ENCODE measurements around the gene UGT2B10. TPM values are rescaled to one million over a fixed set of nuclear protein-coding genes. Genes with fewer than 3 reads are reported as not detected.

UGT2B10 gene
- total and polyA plus RNA-seq, 2 of the 13 experiments (the other 11 are each of a cell fraction or from before 2014, with no cell fraction given): 107 to 148 TPM

DNA sequence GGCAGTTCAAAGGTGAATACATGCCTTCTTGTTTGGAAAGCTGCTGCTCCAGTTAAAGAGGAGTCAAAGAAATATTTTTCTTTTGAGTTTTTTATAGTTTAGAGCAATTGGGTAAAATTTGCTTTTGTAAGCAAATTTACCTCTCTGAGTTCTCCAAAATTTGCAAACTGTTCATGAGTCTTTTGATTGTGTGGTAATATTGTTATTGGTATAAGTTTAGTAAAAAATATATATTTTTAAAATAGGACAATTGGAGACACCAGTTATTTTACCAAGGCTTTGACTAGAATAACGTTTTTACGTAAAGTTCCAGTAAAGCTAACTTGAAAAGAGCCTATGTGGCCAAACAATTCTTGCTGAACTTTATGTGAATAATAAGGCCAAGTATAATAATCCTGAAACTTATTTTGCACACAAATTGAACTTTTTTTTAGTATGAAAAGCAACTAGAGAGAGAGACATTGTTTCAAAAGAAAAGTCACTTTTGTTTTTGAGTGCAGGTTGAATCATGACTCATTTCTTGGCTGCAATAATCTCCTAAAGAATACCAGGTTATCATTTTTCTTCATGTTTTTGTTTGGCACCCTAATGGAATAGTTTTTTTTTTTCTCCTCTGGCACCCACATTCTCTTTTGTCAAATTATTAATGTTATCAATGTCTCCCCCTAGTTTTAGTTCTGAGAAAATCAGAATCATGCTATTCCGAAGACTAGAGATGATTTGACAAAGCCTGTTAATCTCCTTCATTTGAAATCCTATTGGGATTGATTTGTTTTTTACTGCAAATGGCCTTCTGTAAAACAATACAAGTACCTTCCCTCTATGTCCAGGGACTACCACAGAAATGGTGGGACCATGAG lies 57.1 kb downstream of the UGT2B10 start (continued):
- TF ChIP-seq NR2F6 (IDR thresholded peaks at IDR 0.05) (0 out of 2 replicates have a peak, but pooled peaks have one; percentile 11), NR2F6 (CRISPR knock-in tag; IDR thresholded peaks at IDR 0.05) (no peak), PLRG1 (conservative IDR thresholded peaks at IDR 0.05) (no peak), MAFF (IDR thresholded peaks at IDR 0.05; ENCODE audit: low read depth, low read length) (peak; percentile 89), KLF16 (CRISPR knock-in tag; IDR thresholded peaks at IDR 0.05) (no peak)

- BruUV-seq (replicated peaks): no TSS peak
- CTCF ChIA-PET (ENCODE audit: low intra/inter-chr PET ratio, low total read pairs): no interaction called here
- Histone ChIP-seq H3K27me3 (ENCODE audit: control insufficient read depth in 1 of 2, insufficient read depth in 2 of 2, low read length in 2 of 2) (no peaks in the 10 kb centered on the region), H3K4me1 (ENCODE audit: insufficient read depth, low read length) (peaks cover 55% of the 10 kb centered on the region), H3K79me2 (ENCODE audit: insufficient read depth, low read length) (no peaks in the 10 kb centered on the region), H3K9ac (ENCODE audit: insufficient read depth, low read depth, low read length) (no peak overlapping the region), H3K9me3 (ENCODE audit: low read length) (peaks cover under 1% of the 10 kb centered on the region; the same call in 1 of the 2 replicates), H2AFZ (ENCODE audit: low read length) (no peak overlapping the region), H3K4me3 (replicated peaks in 1 of 3; ENCODE audit: insufficient read depth in 1 of 3, low read depth in 2 of 3, low read length in 3 of 3) (no peak overlapping the region), H3K36me3 (replicated peaks in 1 of 2; ENCODE audit: control insufficient read depth in 1 of 2, insufficient read depth in 2 of 2, low read length in 2 of 2) (no peaks in the 10 kb centered on the region), H3K4me2 (ENCODE audit: low read depth, low read length) (no peak overlapping the region), H3K27ac (ENCODE audit: extremely low read length, insufficient read depth, low read length) (peak overlapping the region; percentile 85), H4K20me1 (ENCODE audit: insufficient read depth, low read length) (no peaks in the 10 kb centered on the region)
- no peak for DNase-seq (ENCODE audit: low spot score)
- POLR2A ChIA-PET: interaction anchor here (0.7 to 1.8 kb wide), 3 partner anchors 9 to 77 kb away, joined by 3 to 7 read pairs (median 3); no protein-coding TSS in a partner anchor
- ATAC-seq: no peak
- no peak for FAIRE-seq
- in situ Hi-C loops (cut with HindIII; ENCODE audit: extremely low pct_ligation_motif_present, low pct_unique_long_range_greater_than_20kb): no loop called here
- TF ChIP-seq KDM6A (CRISPR knock-in tag; IDR thresholded peaks at IDR 0.05; ENCODE audit: low read depth): no peak
- TF ChIP-seq SSRP1 (CRISPR knock-in tag; IDR thresholded peaks at IDR 0.05): no peak
- intact Hi-C loops (cut with micrococcal nuclease; ENCODE audit: unreplicated experiment): loop anchor here (5.0 kb wide), 1 partner anchor 223 kb away; the partner anchor contains the start of gene UGT2B7
These were observed 58.7 kb downstream of the UGT2B10 start for GRCh38 chr4:68874507-68874906.

GRCh38 chr4:68877555-68877954 lies 61.8 kb downstream of the UGT2B10 start:
- no TSS peak for BruUV-seq (replicated peaks)
- no peak for FAIRE-seq
- TF ChIP-seq REPIN1 (CRISPR knock-in tag; IDR thresholded peaks at IDR 0.05; ENCODE audit: borderline replicate concordance, low read depth) (no peak), ZNF136 (CRISPR knock-in tag; IDR thresholded peaks at IDR 0.05; ENCODE audit: low read depth) (no peak), ZNF713 (CRISPR knock-in tag; IDR thresholded peaks at IDR 0.05) (no peak), REL (CRISPR knock-in tag; conservative IDR thresholded peaks at IDR 0.05) (no peak), KAT7 (CRISPR knock-in tag; IDR thresholded peaks at IDR 0.05; ENCODE audit: borderline replicate concordance) (no peak), KLF9 (CRISPR knock-in tag; IDR thresholded peaks at IDR 0.05; ENCODE audit: low read depth) (no peak), CCAR2 (optimal IDR thresholded peaks at IDR 0.05; ENCODE audit: low read depth, low read length) (no peak)
- TF ChIP-seq, protein P1, sequence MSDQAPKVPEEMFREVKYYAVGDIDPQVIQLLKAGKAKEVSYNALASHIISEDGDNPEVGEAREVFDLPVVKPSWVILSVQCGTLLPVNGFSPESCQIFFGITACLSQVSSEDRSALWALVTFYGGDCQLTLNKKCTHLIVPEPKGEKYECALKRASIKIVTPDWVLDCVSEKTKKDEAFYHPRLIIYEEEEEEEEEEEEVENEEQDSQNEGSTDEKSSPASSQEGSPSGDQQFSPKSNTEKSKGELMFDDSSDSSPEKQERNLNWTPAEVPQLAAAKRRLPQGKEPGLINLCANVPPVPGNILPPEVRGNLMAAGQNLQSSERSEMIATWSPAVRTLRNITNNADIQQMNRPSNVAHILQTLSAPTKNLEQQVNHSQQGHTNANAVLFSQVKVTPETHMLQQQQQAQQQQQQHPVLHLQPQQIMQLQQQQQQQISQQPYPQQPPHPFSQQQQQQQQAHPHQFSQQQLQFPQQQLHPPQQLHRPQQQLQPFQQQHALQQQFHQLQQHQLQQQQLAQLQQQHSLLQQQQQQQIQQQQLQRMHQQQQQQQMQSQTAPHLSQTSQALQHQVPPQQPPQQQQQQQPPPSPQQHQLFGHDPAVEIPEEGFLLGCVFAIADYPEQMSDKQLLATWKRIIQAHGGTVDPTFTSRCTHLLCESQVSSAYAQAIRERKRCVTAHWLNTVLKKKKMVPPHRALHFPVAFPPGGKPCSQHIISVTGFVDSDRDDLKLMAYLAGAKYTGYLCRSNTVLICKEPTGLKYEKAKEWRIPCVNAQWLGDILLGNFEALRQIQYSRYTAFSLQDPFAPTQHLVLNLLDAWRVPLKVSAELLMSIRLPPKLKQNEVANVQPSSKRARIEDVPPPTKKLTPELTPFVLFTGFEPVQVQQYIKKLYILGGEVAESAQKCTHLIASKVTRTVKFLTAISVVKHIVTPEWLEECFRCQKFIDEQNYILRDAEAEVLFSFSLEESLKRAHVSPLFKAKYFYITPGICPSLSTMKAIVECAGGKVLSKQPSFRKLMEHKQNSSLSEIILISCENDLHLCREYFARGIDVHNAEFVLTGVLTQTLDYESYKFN (CRISPR knock-in tag; conservative IDR thresholded peaks at IDR 0.05): no peak

More at GRCh38 chr4:68877555-68877954, 61.8 kb downstream of the UGT2B10 start:
- 97% methylated on average over 5 of the region's 5 CpGs for WGBS (ENCODE audit: low lambda C conversion rate)
- no peaks in the 10 kb centered on the region for H3K79me2 ChIP-seq (ENCODE audit: insufficient read depth, low read length)
- no peak overlapping the region for H3K4me2 ChIP-seq (ENCODE audit: low read depth, low read length)
- intact Hi-C loops (cut with micrococcal nuclease; ENCODE audit: unreplicated experiment): no loop called here
- ChIA-PET CTCF (ENCODE audit: low intra/inter-chr PET ratio, low total read pairs) (no interaction called here), POLR2A (no interaction called here)
- peaks cover 36% of the 10 kb centered on the region for H3K4me1 ChIP-seq (ENCODE audit: insufficient read depth, low read length)
- DNase-seq (ENCODE audit: low spot score) (no peak), ATAC-seq (no peak)
- no peaks in the 10 kb centered on the region for H3K36me3 ChIP-seq (replicated peaks in 1 of 2; ENCODE audit: control insufficient read depth in 1 of 2, insufficient read depth in 2 of 2, low read length in 2 of 2)
- in situ Hi-C loops (cut with HindIII; ENCODE audit: extremely low pct_ligation_motif_present, low pct_unique_long_range_greater_than_20kb): no loop called here
- H3K27ac ChIP-seq (ENCODE audit: extremely low read length, insufficient read depth, low read length): no peak overlapping the region
- H4K20me1 ChIP-seq (ENCODE audit: insufficient read depth, low read length): no peaks in the 10 kb centered on the region
- H3K27me3 ChIP-seq (ENCODE audit: control insufficient read depth in 1 of 2, insufficient read depth in 2 of 2, low read length in 2 of 2): no peaks in the 10 kb centered on the region
- H3K9ac ChIP-seq (ENCODE audit: insufficient read depth, low read depth, low read length): no peak overlapping the region
- no peak overlapping the region for H2AFZ ChIP-seq (ENCODE audit: low read length)
- H3K4me3 ChIP-seq (replicated peaks in 1 of 3; ENCODE audit: insufficient read depth in 1 of 3, low read depth in 2 of 3, low read length in 3 of 3): no peak overlapping the region
- no peaks in the 10 kb centered on the region for H3K9me3 ChIP-seq (ENCODE audit: low read length)
